Subcutaneous adipose tissue (tissue), 4 donors: Measurements from ENCODE around the gene CLCN1. TPM values are rescaled to one million over a fixed set of nuclear protein-coding genes. Genes with fewer than 3 reads are reported as not detected.

Experiments used
- CTCF ChIP-seq: fragments of 450-650 bp; IDR thresholded peaks from one replicate; pipeline ENCODE4 v1.5.1; 2016; ENCODE audit warnings: low read depth, mild to moderate bottlenecking, control low read depth, antibody characterized with exemption, moderate library complexity
- total RNA-seq, 4 donors: library from RNA; depleted of rRNA; stranded (reverse); fragments of >200 nt; gene quantifications; one replicate each; pipeline ENCODE4 v1.1.0, GENCODE V29; 2016

CLCN1 gene
- under 1 TPM in 1 of 4 donors, not detected in 3; 0.38 TPM for total RNA-seq

- no peak for TF ChIP-seq CTCF
Measured at GRCh38 chr7:143315776-143316175, at the start of gene CLCN1. Gene CLCN1 (plus strand): TSS chr7:143316111. CDS start chr7:143316213, 102 bp downstream.

- TF ChIP-seq CTCF: no peak
Measured at GRCh38 chr7:143269251-143269650, 46.7 kb upstream of the CLCN1 start.

GRCh38 chr7:143271240-143271639, 44.7 kb upstream of the CLCN1 start:
- no peak for TF ChIP-seq CTCF

- no peak for TF ChIP-seq CTCF
Measured at GRCh38 chr7:143272871-143273270, 43.0 kb upstream of the CLCN1 start.

GRCh38 chr7:143279186-143280098, 36.5 kb upstream of the CLCN1 start:
- no peak for TF ChIP-seq CTCF

GRCh38 chr7:143280160-143280559, 35.8 kb upstream of the CLCN1 start:
- no peak for TF ChIP-seq CTCF

- TF ChIP-seq CTCF: no peak
Measured at GRCh38 chr7:143280566-143280965, 35.3 kb upstream of the CLCN1 start.
